ENCODE data around the gene CREBZF. TPM values are rescaled to one million over a fixed set of nuclear protein-coding genes. Genes with fewer than 3 reads are reported as not detected.
"Not testable (repeated sequence)": the region's sequence is repeated elsewhere in the genome, so short reads cannot be mapped to it uniquely, and the experiment has no call there.

CREBZF gene
- total RNA-seq, 4 donors from 2014 or later: 72.9 to 125 (median 106) TPM

GRCh38 chr11:85627332-85627997 is 37.5 kb downstream of the CREBZF start, which contains the start of gene DLG2:
TSS of gene DLG2 (minus strand) at chr11:85627344.
- peak within 1 kb of the TSS; percentile 75 to 99 (median 94) for H3K27ac ChIP-seq
- H3K27me3 ChIP-seq: no peaks in the 10 kb centered on the region
- DNase-seq: peak; percentile 27 to 32
- 0% methylated on average over 23 of the region's 23 CpGs for WGBS, 2 donors
- no peaks in the 10 kb centered on the region for H3K9me3 ChIP-seq
- peaks cover 9 to 19% of the 10 kb centered on the region in 2 donors for H3K4me1 ChIP-seq
- TF ChIP-seq, protein P1, sequence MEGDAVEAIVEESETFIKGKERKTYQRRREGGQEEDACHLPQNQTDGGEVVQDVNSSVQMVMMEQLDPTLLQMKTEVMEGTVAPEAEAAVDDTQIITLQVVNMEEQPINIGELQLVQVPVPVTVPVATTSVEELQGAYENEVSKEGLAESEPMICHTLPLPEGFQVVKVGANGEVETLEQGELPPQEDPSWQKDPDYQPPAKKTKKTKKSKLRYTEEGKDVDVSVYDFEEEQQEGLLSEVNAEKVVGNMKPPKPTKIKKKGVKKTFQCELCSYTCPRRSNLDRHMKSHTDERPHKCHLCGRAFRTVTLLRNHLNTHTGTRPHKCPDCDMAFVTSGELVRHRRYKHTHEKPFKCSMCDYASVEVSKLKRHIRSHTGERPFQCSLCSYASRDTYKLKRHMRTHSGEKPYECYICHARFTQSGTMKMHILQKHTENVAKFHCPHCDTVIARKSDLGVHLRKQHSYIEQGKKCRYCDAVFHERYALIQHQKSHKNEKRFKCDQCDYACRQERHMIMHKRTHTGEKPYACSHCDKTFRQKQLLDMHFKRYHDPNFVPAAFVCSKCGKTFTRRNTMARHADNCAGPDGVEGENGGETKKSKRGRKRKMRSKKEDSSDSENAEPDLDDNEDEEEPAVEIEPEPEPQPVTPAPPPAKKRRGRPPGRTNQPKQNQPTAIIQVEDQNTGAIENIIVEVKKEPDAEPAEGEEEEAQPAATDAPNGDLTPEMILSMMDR (IDR thresholded peaks at IDR 0.05): no peak
- peak in 1 of 2 donors; percentile 42 for TF ChIP-seq POLR2A (IDR thresholded peaks at IDR 0.05)
- intact Hi-C loops (cut with DNase I): no loop called here
- H3K4me3 ChIP-seq (replicated peaks in 1 of 3): peak within 1 kb of the TSS; percentile 52 to 63 (median 53)
- no peaks in the 10 kb centered on the region for H3K36me3 ChIP-seq

DNA sequence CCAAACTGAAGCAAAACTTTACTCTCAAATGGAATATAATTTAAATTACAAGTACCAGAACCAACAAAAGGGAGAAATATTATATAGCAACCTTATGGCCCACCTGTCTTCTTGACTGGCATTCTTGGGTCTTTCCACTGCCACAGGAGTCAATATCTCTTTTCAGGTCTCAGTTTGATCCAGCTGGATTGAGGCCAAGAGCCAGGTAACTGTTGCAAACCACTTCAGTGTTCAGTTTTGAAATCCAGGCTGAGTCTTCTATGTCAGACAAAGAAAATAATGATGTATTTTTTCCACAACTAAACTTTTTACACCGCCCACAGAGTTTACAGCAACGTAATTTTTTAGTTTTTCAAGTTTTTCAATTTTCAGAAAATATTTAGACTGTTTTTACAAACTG is 38.4 kb downstream of the CREBZF start:
- no peak for TF ChIP-seq POLR2A (IDR thresholded peaks at IDR 0.05)
- TF ChIP-seq, protein P1 (IDR thresholded peaks at IDR 0.05): no peak
- peak; percentile 84 to 85 for DNase-seq
- WGBS, 2 donors: 21 to 22% methylated on average over 2 of the region's 2 CpGs
- Histone ChIP-seq H3K9me3 (no peaks in the 10 kb centered on the region), H3K36me3 (no peaks in the 10 kb centered on the region), H3K27me3 (no peaks in the 10 kb centered on the region), H3K4me1 (peaks cover 9 to 19% of the 10 kb centered on the region in 2 donors), H3K27ac (peak overlapping the region; percentile 75 to 99 (median 94)), H3K4me3 (replicated peaks in 1 of 3) (peak overlapping the region in 2 of 3 donors; percentile 52 to 53)
- intact Hi-C loops (cut with DNase I): no loop called here

GRCh38 chr11:85620256-85620655 is 44.7 kb downstream of the CREBZF start:
- H3K4me1 ChIP-seq: peaks cover 3 to 5% of the 10 kb centered on the region in 2 donors
- no peak for DNase-seq
- H3K9me3 ChIP-seq: no peaks in the 10 kb centered on the region
- TF ChIP-seq POLR2A (IDR thresholded peaks at IDR 0.05): no peak
- TF ChIP-seq, protein P1 (IDR thresholded peaks at IDR 0.05): no peak
- no peaks in the 10 kb centered on the region for H3K36me3 ChIP-seq
- H3K4me3 ChIP-seq (replicated peaks in 1 of 3): no peak overlapping the region
- intact Hi-C loops (cut with DNase I): no loop called here
- no peak overlapping the region for H3K27ac ChIP-seq
- H3K27me3 ChIP-seq: no peaks in the 10 kb centered on the region
- 64 to 66% methylated on average over 3 of the region's 3 CpGs for WGBS, 2 donors

GRCh38 chr11:85619499-85619898 is 45.4 kb downstream of the CREBZF start:
- 53 to 64% methylated on average over 6 of the region's 6 CpGs for WGBS, 2 donors
- Histone ChIP-seq H3K9me3 (no peaks in the 10 kb centered on the region), H3K27me3 (no peaks in the 10 kb centered on the region), H3K27ac (no peak overlapping the region), H3K36me3 (no peaks in the 10 kb centered on the region), H3K4me1 (peaks cover 0 to 5% of the 10 kb centered on the region in 2 donors), H3K4me3 (replicated peaks in 1 of 3) (no peak overlapping the region)
- DNase-seq: peak; percentile 24 to 49
- TF ChIP-seq POLR2A (IDR thresholded peaks at IDR 0.05): no peak
- TF ChIP-seq, protein P1 (IDR thresholded peaks at IDR 0.05): no peak
- intact Hi-C loops (cut with DNase I): no loop called here

- H3K4me1 ChIP-seq; H3K9me3 ChIP-seq; DNase-seq; H3K36me3 ChIP-seq; intact Hi-C loops (cut with DNase I); H3K4me3 ChIP-seq (replicated peaks in 1 of 3); H3K27me3 ChIP-seq; H3K27ac ChIP-seq: not testable (repeated sequence)
- WGBS, 2 donors: 89 to 98% methylated on average over 2 of the region's 2 CpGs
Observed at GRCh38 chr11:85611643-85612042, 53.3 kb downstream of the CREBZF start.

Other genes starting within 250 kb of the CREBZF start
- gene DLG2, start 37.8 kb downstream of the CREBZF start, total RNA-seq: 10 to 100 TPM; 29.4 to 79.4 (median 42.4) TPM
- gene TMEM126B, start 36.5 kb downstream of the CREBZF start, total RNA-seq: 10 to 100 TPM; 45.6 to 65.7 (median 62.0) TPM
- 10 to 100 TPM; 24.1 to 31.7 (median 27.1) TPM for gene TMEM126A, start 17.2 kb downstream of the CREBZF start, total RNA-seq
- gene CCDC89, start 21.1 kb upstream of the CREBZF start, total RNA-seq: 1 to 10 TPM in 1 of 4 donors, under 1 TPM in 2, not detected in 1; 0.33 to 2.2 (median 0.40) TPM
- 10 to 100 TPM in 2 of 4 donors, 1 to 10 TPM in 2; 4.5 to 18.8 (median 9.0) TPM for gene SYTL2, start 146.0 kb upstream of the CREBZF start, total RNA-seq
- not detected for gene CCDC83, start 190.3 kb upstream of the CREBZF start, total RNA-seq